GM12873 (cell line): ENCODE data around the gene NPM1.

Experiments
- CTCF ChIP-seq: IDR thresholded peaks from 2 replicates; pipeline ENCODE4 v1.5.1; 2012; ENCODE audit warnings: low read depth, mild to moderate bottlenecking, moderate library complexity, low read length, control low read depth; ENCODE audit not compliant: insufficient read depth; ENCODE audit errors: missing control alignments

Gene NPM1

GRCh38 chr5:171387345-171387969 lies at the start of gene NPM1:
Gene NPM1 (plus strand): TSS chr5:171387849. CDS start chr5:171387949, 100 bp downstream.
- TF ChIP-seq CTCF: no peak

GRCh38 chr5:171340042-171340441 lies 47.6 kb upstream of the NPM1 start:
- TF ChIP-seq CTCF: no peak

- TF ChIP-seq CTCF: no peak
Measured at GRCh38 chr5:171340491-171340890, 47.2 kb upstream of the NPM1 start.

GRCh38 chr5:171342362-171343111 lies 45.1 kb upstream of the NPM1 start:
- peak; percentile 75 for TF ChIP-seq CTCF

GRCh38 chr5:171344936-171345608 lies 42.6 kb upstream of the NPM1 start:
- TF ChIP-seq CTCF: no peak

- TF ChIP-seq CTCF: no peak
Measured at GRCh38 chr5:171351536-171352073, 36.0 kb upstream of the NPM1 start.

GRCh38 chr5:171355302-171355724 lies 32.3 kb upstream of the NPM1 start:
- TF ChIP-seq CTCF: no peak
